Psoas muscle (tissue), 8 donors: ENCODE measurements around the gene IER2. TPM values are rescaled to one million over a fixed set of nuclear protein-coding genes. Genes with fewer than 3 reads are reported as not detected.

Experiments used
- ATAC-seq, 4 donors: fragments of 200-7000 bp; cut with Tn5 transposase; one replicate each; pipeline ENCODE4 v1.9.1; 2020; ENCODE audit warnings: moderate library complexity in 3 of 4, mild to moderate bottlenecking in 2 of 4
- DNase-seq, 2 donors: peaks; one replicate each; pipeline ENCODE4 v3.0.0-alpha.2; 2020
- H3K27ac ChIP-seq: fragments of 200-600 bp; one replicate; pipeline ENCODE4 v1.8.0; 2022
- H3K27me3 ChIP-seq, 3 donors: fragments of 200-600 bp in 1 of 3; one replicate each; pipeline versions ENCODE4 v1.6.1 to v1.8.0; 2013 to 2022; ENCODE audit warnings: low read length in 2 of 3, mild to moderate bottlenecking in 2 of 3, moderate library complexity in 1 of 3; ENCODE audit not compliant: insufficient read depth in 3 of 3
- H3K36me3 ChIP-seq, 2 donors: fragments of 200-600 bp in 1 of 2; one replicate each; pipeline versions ENCODE4 v1.6.1 to v1.8.0; 2013 to 2022; ENCODE audit warnings: low read depth in 1 of 2, mild to moderate bottlenecking in 1 of 2, moderate library complexity in 1 of 2; ENCODE audit not compliant: insufficient read depth in 1 of 2
- H3K4me1 ChIP-seq: fragments of 200-600 bp; one replicate; pipeline ENCODE4 v1.8.0; 2022
- H3K4me3 ChIP-seq: fragments of 200-600 bp; one replicate; pipeline ENCODE4 v1.8.0; 2022; ENCODE audit warnings: mild to moderate bottlenecking
- H3K9me3 ChIP-seq: fragments of 200-600 bp; one replicate; pipeline ENCODE4 v1.8.0; 2022
- WGBS, 3 donors: extraction: QIAGEN DNeasy Blood & Tissue Kit; methylation state at CpG; one replicate each; pipeline versions ENCODE4 v1.1.6 to v1.1.7; 2013; 5-methylcytosine and 5-hydroxymethylcytosine counted together
- intact Hi-C, 2 donors: fragments of 100-400 bp; cut with DNase I; formaldehyde crosslinking; loops; one replicate each; pipeline versions ENCODE4 v1.11.0 to v1.14.2; 2022
- long read RNA-seq, 2 donors: library from polyadenylated mRNA; unstranded; transcript quantifications; one replicate each; pipeline ENCODE4 v2.0.0, GENCODE V29; 2021
- polyA plus RNA-seq, 3 donors: library from polyadenylated mRNA; stranded (reverse); fragments of 200-250 nt; gene quantifications; one replicate each; pipeline ENCODE4 v1.2.3, GENCODE V29; 2013
- total RNA-seq, 4 donors: library from RNA; stranded (reverse); fragmentation: NEBNext Ultra II Directional in 2 of 4; extraction: Animal tissue kit (Norgen Biotek cat#: 25700) in 2 of 4; gene quantifications; one replicate each; pipeline versions ENCODE4 v1.2.1 to v1.2.4, GENCODE V29; 2021 to 2023
- TF ChIP-seq, protein P1 (sequence below): fragments of 200-600 bp; IDR thresholded peaks from one replicate; pipeline ENCODE4 v1.8.0; 2022; ENCODE audit warnings: antibody characterized with exemption
- donor health status: healthy with polysubstance abuse.
- donor health status: DM: no; HTN: no; CAD: no; lungs with moderate emphysema.
- donor health status: Bipolar disorder and iron deficiency.
- donor health status: healthy.
- donor health status: DM: yes; HTN: yes; CAD: no.
- donor health status: DM: no; HTN: no; CAD: no.
- donor health status: DM: no; HTN: no; CAD: no.
- donor health status: DM: yes; HTN: yes; CAD: no.

Gene IER2, protein sequence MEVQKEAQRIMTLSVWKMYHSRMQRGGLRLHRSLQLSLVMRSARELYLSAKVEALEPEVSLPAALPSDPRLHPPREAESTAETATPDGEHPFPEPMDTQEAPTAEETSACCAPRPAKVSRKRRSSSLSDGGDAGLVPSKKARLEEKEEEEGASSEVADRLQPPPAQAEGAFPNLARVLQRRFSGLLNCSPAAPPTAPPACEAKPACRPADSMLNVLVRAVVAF
- total RNA-seq: 10 to 100 TPM; 16.8 to 31.2 (median 29.9) TPM
- polyA plus RNA-seq: 10 to 100 TPM; 12.9 to 62.7 (median 18.2) TPM
- long read RNA-seq, donor 1, transcript IER2-203 (1 exons, 2,934 nt): major isoform, 35 of 35 reads
- long read RNA-seq, donor 1, partial matches to known transcripts: 0 of 35 reads
- long read RNA-seq, donor 1, other reads (novel, unspliced or antisense): 0 of 35 reads
- long read RNA-seq, donor 2, transcript IER2-203 (1 exons, 2,934 nt): major isoform, 37 of 37 reads
- long read RNA-seq, donor 2, partial matches to known transcripts: 0 of 37 reads
- long read RNA-seq, donor 2, other reads (novel, unspliced or antisense): 0 of 37 reads

DNA sequence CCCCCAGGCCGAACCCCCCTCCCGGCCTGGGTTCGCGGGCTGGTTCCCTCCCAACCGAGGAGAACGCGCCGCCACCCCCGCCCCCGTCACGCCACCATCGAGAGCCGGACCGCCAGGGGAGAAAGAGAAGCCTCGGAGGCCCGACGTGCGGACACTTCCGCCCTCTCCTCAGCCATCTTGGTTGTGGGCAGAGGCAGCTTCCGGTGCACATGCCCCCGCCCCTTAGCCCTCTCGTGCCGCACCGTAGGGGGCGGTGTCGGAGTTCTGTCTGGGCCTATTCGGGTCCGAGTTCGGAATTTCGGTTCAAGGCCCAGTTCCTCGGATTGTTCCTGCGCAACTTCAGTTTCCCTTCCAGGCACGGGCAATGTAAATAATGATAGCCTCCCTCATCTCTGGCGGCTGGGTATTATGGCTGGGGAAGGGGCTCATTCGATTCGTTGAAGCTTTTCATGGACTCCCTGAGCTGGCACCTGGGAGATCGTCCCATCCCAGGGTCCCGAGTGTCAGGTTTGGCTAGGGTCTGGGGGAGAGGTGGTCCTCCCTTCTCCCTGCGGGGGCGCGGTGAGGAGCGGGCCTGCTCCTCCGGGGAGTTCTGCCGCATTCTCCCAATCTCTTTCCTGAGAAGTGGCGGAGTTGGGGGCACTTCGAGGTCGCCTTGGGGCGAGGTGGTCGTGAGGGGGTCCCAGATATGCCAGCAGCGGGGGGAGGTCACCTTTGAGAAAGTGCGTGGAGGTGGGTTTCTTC, at the start of gene IER2, which contains the start of gene STX10:
Gene IER2 (plus strand): TSS at position 225 of the 744 bp plus-strand sequence. CDS start 2,776 bp downstream, outside the sequence.
Gene STX10 (minus strand): TSS at position 189 of the 744 bp plus-strand sequence. CDS start 202 bp downstream, outside the sequence.
- Histone ChIP-seq H3K4me1 (peaks cover 22% of the 10 kb centered on the region), H3K27ac (peak within 1 kb of the TSS; percentile 96), H3K27me3 (no peaks in the 10 kb centered on the region), H3K4me3 (peak within 1 kb of the TSS; percentile 93), H3K36me3 (peaks cover 0 to 13% of the 10 kb centered on the region in 2 donors), H3K9me3 (no peaks in the 10 kb centered on the region)
- peak; percentile 96 to 98 for DNase-seq
- 0 to 1% (median 0%) methylated on average over 32 to 51 of the region's 51 CpGs for WGBS, 3 donors
- peak; percentile 74 to 80 (median 75) for ATAC-seq
- TF ChIP-seq, protein P1, sequence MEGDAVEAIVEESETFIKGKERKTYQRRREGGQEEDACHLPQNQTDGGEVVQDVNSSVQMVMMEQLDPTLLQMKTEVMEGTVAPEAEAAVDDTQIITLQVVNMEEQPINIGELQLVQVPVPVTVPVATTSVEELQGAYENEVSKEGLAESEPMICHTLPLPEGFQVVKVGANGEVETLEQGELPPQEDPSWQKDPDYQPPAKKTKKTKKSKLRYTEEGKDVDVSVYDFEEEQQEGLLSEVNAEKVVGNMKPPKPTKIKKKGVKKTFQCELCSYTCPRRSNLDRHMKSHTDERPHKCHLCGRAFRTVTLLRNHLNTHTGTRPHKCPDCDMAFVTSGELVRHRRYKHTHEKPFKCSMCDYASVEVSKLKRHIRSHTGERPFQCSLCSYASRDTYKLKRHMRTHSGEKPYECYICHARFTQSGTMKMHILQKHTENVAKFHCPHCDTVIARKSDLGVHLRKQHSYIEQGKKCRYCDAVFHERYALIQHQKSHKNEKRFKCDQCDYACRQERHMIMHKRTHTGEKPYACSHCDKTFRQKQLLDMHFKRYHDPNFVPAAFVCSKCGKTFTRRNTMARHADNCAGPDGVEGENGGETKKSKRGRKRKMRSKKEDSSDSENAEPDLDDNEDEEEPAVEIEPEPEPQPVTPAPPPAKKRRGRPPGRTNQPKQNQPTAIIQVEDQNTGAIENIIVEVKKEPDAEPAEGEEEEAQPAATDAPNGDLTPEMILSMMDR: peak; percentile 54
- intact Hi-C loops: loop anchor here (1.0 to 5.0 kb wide), 3 partner anchors 32 to 1412 kb away; partner anchors contain the start of gene NACC1 (in 1 of the 2)

DNA sequence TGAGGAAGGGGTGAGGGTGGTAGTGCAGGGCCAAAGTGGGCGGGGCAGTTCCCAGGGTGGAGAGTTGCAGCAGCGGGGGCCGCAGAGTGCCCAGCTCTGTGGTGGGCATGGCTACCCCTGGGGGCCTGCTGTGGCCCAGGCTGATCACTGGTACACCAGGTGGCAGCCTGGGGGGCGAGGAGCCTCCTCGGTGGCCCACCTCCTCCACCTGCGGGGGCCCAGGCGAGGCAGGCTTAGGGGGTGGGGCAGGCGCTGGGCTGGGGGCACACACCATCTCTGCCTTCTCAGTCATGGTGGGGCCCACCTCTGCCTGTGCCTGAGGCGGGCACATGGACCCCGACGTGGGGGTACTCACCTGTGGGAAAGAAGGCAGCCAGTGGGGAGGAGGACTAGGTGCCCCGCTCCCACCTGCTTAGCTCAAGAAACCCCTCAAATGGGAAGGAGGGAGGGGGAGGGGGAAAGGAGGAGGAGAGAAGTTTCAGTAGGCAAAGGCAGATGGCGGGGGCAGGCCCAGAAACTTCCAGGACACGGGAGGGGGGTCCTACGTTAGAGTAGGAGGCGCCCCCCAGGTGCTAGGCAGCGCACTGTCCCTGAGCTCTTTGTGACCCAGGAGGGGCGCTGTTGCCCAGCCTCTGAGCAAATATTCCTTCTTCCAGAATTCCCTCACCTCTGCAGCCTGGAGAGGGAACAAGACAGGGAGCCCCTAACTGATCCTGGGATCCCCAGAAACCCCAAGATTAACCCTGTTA, 49.2 kb upstream of the IER2 start:
- Histone ChIP-seq H3K9me3 (no peaks in the 10 kb centered on the region), H3K4me3 (peak overlapping the region; percentile 64), H3K36me3 (peaks cover 0 to 11% of the 10 kb centered on the region in 2 donors), H3K27me3 (no peaks in the 10 kb centered on the region), H3K27ac (peak overlapping the region; percentile 74), H3K4me1 (peaks cover 4% of the 10 kb centered on the region)
- 66 to 73% (median 70%) methylated on average over 12 to 18 of the region's 18 CpGs for WGBS, 3 donors
- ATAC-seq (no peak), DNase-seq (no peak)
- TF ChIP-seq, protein P1: peak; percentile 19
- intact Hi-C loops: no loop called here

DNA sequence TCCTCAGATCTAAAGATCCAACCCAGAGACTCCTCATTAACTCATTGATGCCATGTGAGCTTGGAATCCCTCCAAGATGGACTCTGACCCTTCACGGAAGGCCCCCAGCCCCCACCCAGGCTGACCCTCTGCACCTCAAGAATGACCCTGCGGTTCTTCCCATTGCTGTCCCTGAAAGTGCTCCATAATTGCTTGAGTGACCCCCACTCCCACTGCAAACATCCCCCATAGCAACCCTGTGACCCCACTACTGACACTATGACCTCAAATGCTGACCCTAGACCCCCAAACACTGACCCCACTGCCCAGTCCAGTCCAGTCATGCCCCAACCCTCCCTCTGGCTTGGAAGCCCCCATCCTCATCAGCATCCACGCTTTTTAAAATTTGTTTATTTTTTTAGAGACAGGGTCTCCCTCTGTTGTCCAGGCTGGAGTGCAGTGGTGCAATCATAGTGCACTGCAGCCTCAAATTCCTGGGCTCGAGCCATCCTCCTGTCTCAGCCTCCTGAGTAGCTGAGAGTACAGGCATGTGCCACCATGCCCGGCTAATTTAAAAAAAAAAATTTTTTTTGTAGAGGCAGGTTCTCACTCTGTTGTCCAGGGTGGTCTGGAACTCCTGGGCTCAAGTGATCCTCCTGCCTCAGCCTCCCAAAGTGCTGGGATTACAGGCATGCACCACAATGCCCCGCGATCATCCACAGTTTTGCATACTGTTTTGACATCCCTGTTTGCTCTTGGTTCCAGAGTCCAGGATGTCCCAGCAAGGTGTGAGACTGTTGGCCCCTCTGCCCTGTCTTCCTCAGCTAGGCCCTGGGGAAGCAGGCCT, 48.4 kb upstream of the IER2 start:
- no peaks in the 10 kb centered on the region for H3K9me3 ChIP-seq
- no peak for DNase-seq
- no peak for ATAC-seq
- no peaks in the 10 kb centered on the region for H3K27me3 ChIP-seq
- peaks cover 4% of the 10 kb centered on the region for H3K4me1 ChIP-seq
- H3K4me3 ChIP-seq: peak overlapping the region; percentile 64
- TF ChIP-seq, protein P1: no peak
- 68 to 72% (median 71%) methylated on average over 7 of the region's 7 CpGs for WGBS, 3 donors
- H3K27ac ChIP-seq: peak overlapping the region; percentile 60
- H3K36me3 ChIP-seq: peaks cover 0 to 15% of the 10 kb centered on the region in 2 donors
- intact Hi-C loops: no loop called here

DNA sequence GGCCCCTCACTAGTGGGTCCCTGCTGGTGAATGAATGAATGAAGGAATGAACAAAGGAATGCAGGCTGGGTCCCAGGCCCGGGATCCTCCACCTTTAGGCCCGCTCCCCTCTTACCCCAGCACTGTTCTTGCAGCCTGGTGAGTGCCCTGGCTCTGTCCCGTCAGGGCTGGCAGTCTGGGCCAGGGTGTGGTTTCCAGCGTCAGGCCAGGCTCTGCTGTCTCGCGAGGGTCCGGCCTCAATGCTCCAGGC, 47.9 kb upstream of the IER2 start:
- intact Hi-C loops: no loop called here
- no peak for DNase-seq
- peak in 3 of 4 donors; percentile 14 to 33 (median 19) for ATAC-seq
- Histone ChIP-seq H3K36me3 (peaks cover 0 to 20% of the 10 kb centered on the region in 2 donors), H3K27ac (peak overlapping the region; percentile 60), H3K27me3 (no peaks in the 10 kb centered on the region), H3K4me3 (peak overlapping the region; percentile 64), H3K9me3 (no peaks in the 10 kb centered on the region), H3K4me1 (peaks cover 4% of the 10 kb centered on the region)
- 10 to 13% (median 11%) methylated on average over 7 of the region's 7 CpGs for WGBS, 3 donors
- TF ChIP-seq, protein P1: no peak
